Measurements from ENCODE around the gene LGI4.

Gene LGI4

DNA sequence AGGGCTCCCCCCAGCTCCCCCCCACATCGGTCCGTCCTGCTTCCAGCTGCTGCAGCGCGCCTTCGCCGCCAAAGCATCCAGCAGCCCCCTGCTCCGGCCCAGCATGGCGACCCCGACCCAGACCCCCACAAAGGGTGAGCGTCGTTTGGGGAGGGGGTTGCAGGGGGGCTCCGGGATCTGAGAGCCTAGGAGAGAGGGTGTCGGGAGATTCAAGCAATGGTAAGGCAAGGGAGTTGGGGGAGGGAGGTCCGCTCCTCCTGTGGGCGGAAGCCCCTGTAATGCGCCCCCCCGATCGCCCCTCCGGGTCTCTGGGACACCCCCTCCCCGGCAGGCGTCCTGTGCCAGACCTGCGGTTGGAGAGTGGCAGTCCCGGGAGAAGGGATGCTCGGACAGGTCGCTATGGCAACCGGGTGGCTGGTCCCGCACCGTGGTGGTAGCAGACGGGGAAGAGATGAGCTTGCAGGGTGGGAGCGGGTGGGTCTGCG lies 8.4 kb upstream of the LGI4 start, which contains the start of gene FXYD7:
FXYD7 (plus strand) TSS at position 25 of the 485 bp plus-strand sequence; CDS start at position 104, 79 bp downstream.
- H2BK120ac ChIP-seq (ENCODE audit: low read depth, low read length) = no peak within 1 kb of the TSS
- H3K23ac ChIP-seq (ENCODE audit: low read length in 2 of 2) = no peak within 1 kb of the TSS
- H3K4ac ChIP-seq (ENCODE audit: low read depth in 1 of 2, low read length in 2 of 2) = no peak within 1 kb of the TSS
- no peak within 1 kb of the TSS for H3K9ac ChIP-seq (ENCODE audit: low read length)
- peak within 1 kb of the TSS; percentile 28 for H2AK5ac ChIP-seq (ENCODE audit: low read length, severe bottlenecking)
- H3K14ac ChIP-seq (ENCODE audit: low read length in 2 of 2) = no peak within 1 kb of the TSS
- H3K9me3 ChIP-seq (ENCODE audit: control insufficient read depth, low read length) = no peaks in the 10 kb centered on the region
- no peak within 1 kb of the TSS for H4K91ac ChIP-seq (ENCODE audit: low read length)
- peak within 1 kb of the TSS in 1 of 2 experiments; percentile 40 for H2BK12ac ChIP-seq (ENCODE audit: low read length in 2 of 2)
- peak within 1 kb of the TSS; percentile 32 for H2AFZ ChIP-seq (ENCODE audit: low read depth, low read length)
- H2BK15ac ChIP-seq (ENCODE audit: low read depth, poor library complexity, severe bottlenecking) = no peak within 1 kb of the TSS
- H3K4me2 ChIP-seq (ENCODE audit: low read length, poor library complexity, severe bottlenecking) = peak within 1 kb of the TSS; percentile 50
- H3K27ac ChIP-seq (ENCODE audit: low read length, poor library complexity, severe bottlenecking) = no peak within 1 kb of the TSS
- peaks cover 43% of the 10 kb centered on the region for H3K4me1 ChIP-seq (ENCODE audit: control insufficient read depth, insufficient read depth, low read depth, low read length)
- no peaks in the 10 kb centered on the region for H3K36me3 ChIP-seq (ENCODE audit: control insufficient read depth in 1 of 2, insufficient read depth in 2 of 2, low read depth in 1 of 2, low read length in 2 of 2)
- no peaks in the 10 kb centered on the region for H3K79me1 ChIP-seq (replicated peaks; ENCODE audit: low read length, poor library complexity, severe bottlenecking)
- peaks cover 4 to 51% of the 10 kb centered on the region in 2 experiments for H3K27me3 ChIP-seq (ENCODE audit: control insufficient read depth in 1 of 2, insufficient read depth in 1 of 2, low read length in 2 of 2)
- H2BK5ac ChIP-seq (ENCODE audit: low read depth, low read length, poor library complexity, severe bottlenecking) = no peak within 1 kb of the TSS
- no peak within 1 kb of the TSS for H4K8ac ChIP-seq (ENCODE audit: low read length)
- 10% methylated on average over 29 of the region's 31 CpGs for WGBS
- no peak for DNase-seq
- peak within 1 kb of the TSS in 1 of 2 experiments; percentile 12 for H3K4me3 ChIP-seq (ENCODE audit: insufficient read depth in 1 of 2, low read depth in 1 of 2, low read length in 2 of 2)
- H3K18ac ChIP-seq (ENCODE audit: low read depth in 1 of 2, low read length in 2 of 2) = no peak within 1 kb of the TSS

GRCh38 chr19:35142606-35143230 lies 7.9 kb upstream of the LGI4 start:
- Histone ChIP-seq H3K36me3 (ENCODE audit: control insufficient read depth in 1 of 2, insufficient read depth in 2 of 2, low read depth in 1 of 2, low read length in 2 of 2) (no peaks in the 10 kb centered on the region), H2BK12ac (ENCODE audit: low read length in 2 of 2) (peak overlapping the region in 1 of 2 experiments; percentile 40), H2AFZ (ENCODE audit: low read depth, low read length) (no peak overlapping the region), H3K9me3 (ENCODE audit: control insufficient read depth, low read length) (no peaks in the 10 kb centered on the region), H2AK5ac (ENCODE audit: low read length, severe bottlenecking) (peak overlapping the region; percentile 28), H2BK5ac (ENCODE audit: low read depth, low read length, poor library complexity, severe bottlenecking) (no peak overlapping the region), H3K14ac (ENCODE audit: low read length in 2 of 2) (no peak overlapping the region), H3K9ac (ENCODE audit: low read length) (no peak overlapping the region), H3K4me1 (ENCODE audit: control insufficient read depth, insufficient read depth, low read depth, low read length) (peaks cover 43% of the 10 kb centered on the region), H4K8ac (ENCODE audit: low read length) (no peak overlapping the region), H2BK120ac (ENCODE audit: low read depth, low read length) (no peak overlapping the region), H2BK15ac (ENCODE audit: low read depth, poor library complexity, severe bottlenecking) (no peak overlapping the region), H3K4me3 (ENCODE audit: insufficient read depth in 1 of 2, low read depth in 1 of 2, low read length in 2 of 2) (no peak overlapping the region), H3K79me1 (replicated peaks; ENCODE audit: low read length, poor library complexity, severe bottlenecking) (no peaks in the 10 kb centered on the region), H3K4ac (ENCODE audit: low read depth in 1 of 2, low read length in 2 of 2) (no peak overlapping the region), H3K4me2 (ENCODE audit: low read length, poor library complexity, severe bottlenecking) (peak overlapping the region; percentile 50), H3K18ac (ENCODE audit: low read depth in 1 of 2, low read length in 2 of 2) (no peak overlapping the region), H4K91ac (ENCODE audit: low read length) (no peak overlapping the region), H3K23ac (ENCODE audit: low read length in 2 of 2) (no peak overlapping the region), H3K27ac (ENCODE audit: low read length, poor library complexity, severe bottlenecking) (no peak overlapping the region), H3K27me3 (ENCODE audit: control insufficient read depth in 1 of 2, insufficient read depth in 1 of 2, low read length in 2 of 2) (peaks cover 4 to 51% of the 10 kb centered on the region in 2 experiments)
- DNase-seq = peak; percentile 30
- WGBS = 1% methylated on average over 13 of the region's 46 CpGs

- WGBS = 9% methylated on average over 16 of the region's 21 CpGs
- peak overlapping the region; percentile 32 for H2AFZ ChIP-seq (ENCODE audit: low read depth, low read length)
Measured at GRCh38 chr19:35141837-35142605, 7.2 kb upstream of the LGI4 start.

More at GRCh38 chr19:35141837-35142605, 7.2 kb upstream of the LGI4 start:
- peaks cover 4 to 51% of the 10 kb centered on the region in 2 experiments for H3K27me3 ChIP-seq (ENCODE audit: control insufficient read depth in 1 of 2, insufficient read depth in 1 of 2, low read length in 2 of 2)
- no peaks in the 10 kb centered on the region for H3K36me3 ChIP-seq (ENCODE audit: control insufficient read depth in 1 of 2, insufficient read depth in 2 of 2, low read depth in 1 of 2, low read length in 2 of 2)
- no peak overlapping the region for H2BK120ac ChIP-seq (ENCODE audit: low read depth, low read length)
- no peaks in the 10 kb centered on the region for H3K79me1 ChIP-seq (replicated peaks; ENCODE audit: low read length, poor library complexity, severe bottlenecking)
- no peak overlapping the region for H3K18ac ChIP-seq (ENCODE audit: low read depth in 1 of 2, low read length in 2 of 2)
- H3K4me1 ChIP-seq (ENCODE audit: control insufficient read depth, insufficient read depth, low read depth, low read length) = peaks cover 43% of the 10 kb centered on the region
- no peak for DNase-seq
- H3K9me3 ChIP-seq (ENCODE audit: control insufficient read depth, low read length) = no peaks in the 10 kb centered on the region
- no peak overlapping the region for H3K9ac ChIP-seq (ENCODE audit: low read length)
- H2BK15ac ChIP-seq (ENCODE audit: low read depth, poor library complexity, severe bottlenecking) = no peak overlapping the region
- peak overlapping the region; percentile 28 for H2AK5ac ChIP-seq (ENCODE audit: low read length, severe bottlenecking)
- H3K4me2 ChIP-seq (ENCODE audit: low read length, poor library complexity, severe bottlenecking) = peak overlapping the region; percentile 50
- H3K4me3 ChIP-seq (ENCODE audit: insufficient read depth in 1 of 2, low read depth in 1 of 2, low read length in 2 of 2) = peak overlapping the region in 1 of 2 experiments; percentile 12
- H3K14ac ChIP-seq (ENCODE audit: low read length in 2 of 2) = no peak overlapping the region
- no peak overlapping the region for H3K4ac ChIP-seq (ENCODE audit: low read depth in 1 of 2, low read length in 2 of 2)
- H3K27ac ChIP-seq (ENCODE audit: low read length, poor library complexity, severe bottlenecking) = no peak overlapping the region
- H4K8ac ChIP-seq (ENCODE audit: low read length) = no peak overlapping the region
- no peak overlapping the region for H2BK5ac ChIP-seq (ENCODE audit: low read depth, low read length, poor library complexity, severe bottlenecking)
- H2BK12ac ChIP-seq (ENCODE audit: low read length in 2 of 2) = no peak overlapping the region
- no peak overlapping the region for H4K91ac ChIP-seq (ENCODE audit: low read length)
- no peak overlapping the region for H3K23ac ChIP-seq (ENCODE audit: low read length in 2 of 2)
